Activated CD8-positive, alpha-beta memory T cell treated with anti-CD3 and anti-CD28 coated beads, Interleukin-2, amount 50 U/mL, for 48 hours (primary cell): Measurements from ENCODE around the gene PIWIL4.

ENCODE experiments used
- DNase-seq: peaks from one replicate; pipeline ENCODE4 v3.0.0-alpha.2; 2020

PIWIL4 gene

GRCh38 chr11:94666792-94667721 lies 99.9 kb downstream of the PIWIL4 start:
- DNase-seq = no peak

- no peak for DNase-seq
Measured at GRCh38 chr11:94668212-94668793, 101.1 kb downstream of the PIWIL4 start.

- no peak for DNase-seq
Measured at GRCh38 chr11:94669023-94669422, 101.9 kb downstream of the PIWIL4 start.
